HG03039 (cell line): Measurements from ENCODE around the gene DNAJC7.
"Not testable (repeated sequence)": the region's sequence is repeated elsewhere in the genome, so short reads cannot be mapped to it uniquely, and the experiment has no call there.

Experiments
- ATAC-seq: cut with Tn5 transposase; IDR thresholded peaks from one replicate; pipeline ENCODE4 v1.9.1; 2021; ENCODE audit warnings: mild to moderate bottlenecking, moderate library complexity; ENCODE audit not compliant: unreplicated experiment

The DNAJC7 gene

DNA sequence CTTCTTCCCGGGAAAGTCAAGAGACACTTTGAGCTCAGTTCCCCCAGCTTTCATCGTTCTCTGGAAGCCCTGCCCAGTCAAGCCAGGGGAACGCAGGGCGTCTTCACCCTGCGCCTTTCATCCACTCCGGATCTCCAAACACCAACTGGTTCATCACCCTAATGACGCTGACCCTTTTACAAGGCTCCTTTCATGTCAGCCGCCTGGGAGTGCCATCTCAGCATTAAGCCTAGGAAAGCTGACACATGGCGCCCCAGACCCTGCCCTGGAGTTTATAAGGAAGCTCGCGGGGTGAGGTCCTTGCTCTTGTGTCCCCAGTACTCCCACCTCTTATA is 594 bp upstream of the DNAJC7 start:
- ATAC-seq = peak; percentile 6

DNA sequence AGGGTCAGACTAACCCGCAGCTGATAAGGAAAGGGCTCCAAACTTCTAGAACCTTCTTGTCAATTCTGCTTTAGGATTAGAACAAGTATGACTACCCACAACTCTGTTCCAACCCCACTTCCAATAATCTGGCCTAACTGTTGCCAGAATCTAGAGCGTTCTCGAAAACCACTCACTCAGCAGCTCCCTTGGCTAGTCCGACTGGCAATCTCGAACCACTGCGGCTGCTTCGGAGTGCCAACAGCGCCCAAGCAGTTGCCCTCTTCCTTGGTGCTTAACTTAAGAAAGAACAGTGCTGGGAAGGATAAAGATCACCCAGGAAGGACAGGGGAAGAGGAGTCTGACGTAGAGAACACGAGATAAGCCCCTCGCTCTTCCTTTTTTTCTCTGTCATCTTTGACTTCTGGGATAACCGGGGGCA is 818 bp downstream of the DNAJC7 start:
- ATAC-seq = no peak

GRCh38 chr17:42013740-42014139 is 3.5 kb downstream of the DNAJC7 start:
- ATAC-seq = not testable (repeated sequence)

DNA sequence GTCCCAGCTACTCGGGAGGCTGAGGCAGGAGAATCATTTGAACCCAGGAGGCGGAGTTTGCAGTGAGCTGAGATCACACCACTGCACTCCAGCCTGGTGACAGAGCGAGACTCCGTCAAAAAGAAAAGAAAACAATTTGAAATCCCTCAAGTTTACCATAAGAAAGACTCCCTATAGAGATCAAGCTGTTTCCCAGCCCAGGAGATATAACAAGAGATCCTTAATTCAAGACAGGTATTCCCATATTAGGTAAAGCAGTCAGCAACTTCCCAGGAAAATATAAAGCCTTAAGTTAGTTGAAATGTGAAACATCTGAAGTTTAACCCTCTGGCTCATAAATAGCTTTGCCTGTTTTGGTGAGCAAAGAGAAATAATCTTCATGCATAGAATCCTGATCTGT is 4.9 kb downstream of the DNAJC7 start:
- ATAC-seq = not testable (repeated sequence)

DNA sequence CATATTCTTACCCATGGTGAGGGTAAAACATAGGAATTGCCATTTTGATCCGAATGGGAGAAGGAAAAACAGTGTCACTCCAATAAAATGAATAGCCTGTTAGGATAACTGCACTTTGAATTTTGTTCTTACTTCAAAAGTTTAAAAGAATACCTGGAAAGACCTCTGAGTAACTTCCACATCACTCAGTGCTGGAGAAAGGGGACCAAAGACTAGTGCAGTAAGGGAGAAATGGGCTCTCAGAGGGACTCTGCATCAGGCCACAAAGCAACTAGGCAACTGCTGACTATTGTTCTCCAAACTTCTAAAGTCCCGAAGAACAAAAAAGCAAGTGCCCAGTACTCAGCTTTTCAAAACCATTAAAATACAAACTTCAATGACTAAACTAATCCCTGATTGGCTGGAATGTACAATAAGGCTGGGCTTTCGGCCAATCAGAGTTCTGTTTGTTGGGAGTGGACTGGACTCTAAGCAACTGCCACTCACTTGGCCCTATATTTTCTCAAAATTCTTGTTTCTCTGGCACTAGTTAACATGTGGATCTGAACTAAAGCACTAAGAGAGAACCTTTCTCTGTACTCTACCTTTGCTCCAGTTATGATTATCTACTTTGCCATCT is 6.2 kb downstream of the DNAJC7 start:
- ATAC-seq = no peak

GRCh38 chr17:42010266-42010680 is 7.0 kb downstream of the DNAJC7 start:
- not testable (repeated sequence) for ATAC-seq

DNA sequence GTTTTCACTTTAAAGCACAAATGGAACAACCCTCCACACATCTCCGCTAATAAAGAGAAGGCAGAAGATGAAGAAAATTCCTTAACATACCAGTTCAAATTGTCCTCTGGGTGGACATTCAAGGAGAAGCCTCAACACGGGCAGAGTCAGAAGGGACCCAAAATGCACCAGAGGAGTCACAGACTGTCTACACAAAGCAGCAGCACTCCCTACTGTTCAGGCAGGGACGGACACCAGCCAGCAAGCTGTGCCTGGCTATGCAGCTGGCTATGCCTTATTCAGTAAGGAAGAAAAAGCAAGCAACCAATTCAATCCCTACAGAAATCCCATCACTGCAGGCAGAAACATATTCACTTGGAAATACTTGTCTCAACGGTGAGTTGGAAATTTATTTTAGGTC is 8.1 kb downstream of the DNAJC7 start:
- ATAC-seq = no peak

DNA sequence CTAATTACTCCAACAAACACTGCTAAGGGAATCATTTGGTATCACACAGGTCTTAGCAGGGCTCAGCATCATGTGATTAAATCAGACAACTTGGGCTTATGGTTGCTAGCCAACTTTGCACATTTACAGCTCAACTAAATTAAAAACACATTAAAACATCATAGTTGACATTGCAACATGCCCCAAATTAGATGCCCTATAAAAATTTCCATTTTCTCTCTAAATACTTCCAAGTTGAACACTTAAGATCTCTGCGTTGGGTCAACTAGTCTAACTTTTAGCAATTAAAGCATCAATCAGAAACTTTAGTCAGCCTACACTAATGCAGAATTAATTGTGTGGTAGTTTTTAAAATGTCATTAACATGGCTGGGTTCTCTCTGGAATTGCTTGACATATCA is 12.1 kb downstream of the DNAJC7 start:
- no peak for ATAC-seq

DNA sequence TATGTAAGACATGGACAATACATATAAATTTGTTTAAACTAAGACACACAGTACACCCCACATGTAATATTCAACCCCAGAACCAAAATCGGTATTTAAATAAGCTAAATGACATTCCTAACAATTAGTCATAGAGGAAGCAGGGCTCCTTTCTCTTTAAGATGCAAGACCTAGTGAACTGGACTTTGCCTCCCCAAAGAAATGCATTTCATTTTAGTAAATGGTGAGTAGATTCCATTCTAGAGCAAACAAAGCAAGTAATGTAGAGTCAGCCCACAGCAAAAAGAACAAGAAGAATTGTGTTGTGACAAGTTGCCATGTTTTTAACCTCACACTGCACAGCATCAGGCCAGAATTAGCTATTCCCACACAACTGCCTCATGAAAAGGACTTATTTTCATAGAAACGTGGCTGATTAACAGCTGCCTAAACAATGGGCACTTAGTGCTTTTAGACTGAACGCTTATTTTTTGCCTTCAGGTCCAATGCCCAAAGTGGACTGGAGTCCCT is 14.4 kb downstream of the DNAJC7 start:
- no peak for ATAC-seq

- ATAC-seq = no peak
These were observed 15.0 kb downstream of the DNAJC7 start for GRCh38 chr17:42002175-42002791.

DNA sequence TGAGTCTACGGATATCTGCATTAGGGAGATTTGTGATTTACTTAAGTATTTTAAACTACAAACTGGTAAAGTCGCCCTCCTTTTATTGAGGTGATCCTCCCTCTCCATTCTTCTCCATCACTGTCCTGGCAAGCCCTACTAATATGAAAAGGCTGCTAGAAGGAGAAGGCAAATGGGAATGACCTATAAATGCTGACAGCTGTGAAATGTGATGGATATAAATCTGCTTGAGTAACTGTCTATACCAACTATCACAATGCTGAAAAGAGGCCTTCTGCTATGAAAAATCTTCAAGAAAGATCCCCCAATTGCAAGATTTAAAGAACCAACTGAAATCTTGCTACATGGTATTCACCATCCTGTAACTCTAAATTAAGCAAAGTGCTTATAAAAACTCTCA is 15.5 kb downstream of the DNAJC7 start:
- ATAC-seq = no peak

DNA sequence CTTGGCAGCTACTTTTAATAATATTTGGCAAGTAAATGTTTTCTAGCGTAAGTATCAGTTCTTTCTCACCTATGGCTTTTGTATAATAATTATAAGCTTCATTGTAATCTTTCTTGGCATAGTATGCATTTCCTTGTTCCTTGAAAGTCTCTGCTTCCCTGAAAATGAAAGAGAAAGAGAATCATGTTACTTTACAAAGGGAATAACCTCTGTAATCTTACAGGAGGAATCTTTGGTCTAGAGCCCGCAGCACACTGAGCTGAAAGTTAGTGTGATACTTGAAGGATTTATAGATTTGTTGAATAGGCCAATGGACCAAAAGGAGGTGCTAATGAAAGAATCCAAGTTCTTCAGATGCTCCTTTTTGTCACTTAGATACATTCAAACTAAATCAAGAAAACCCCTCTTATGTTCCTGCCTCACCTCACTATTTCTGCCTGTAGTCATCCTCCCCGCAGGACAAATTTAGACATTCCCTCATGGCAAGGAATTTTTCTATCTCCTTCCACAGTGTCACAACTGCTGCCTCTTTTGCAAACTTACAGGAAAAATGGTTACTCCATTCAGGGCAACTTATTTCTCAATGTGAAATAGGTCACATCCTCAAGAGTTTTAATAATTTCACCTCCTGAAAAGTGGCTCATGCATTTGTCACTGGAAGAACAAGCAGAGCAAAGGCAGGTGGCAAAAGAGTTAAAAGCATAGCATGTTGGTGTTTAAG is 16.7 kb downstream of the DNAJC7 start:
- no peak for ATAC-seq

- no peak for ATAC-seq
These were observed 18.7 kb downstream of the DNAJC7 start for GRCh38 chr17:41998497-41998896.

GRCh38 chr17:41996855-41997164 is 20.4 kb downstream of the DNAJC7 start:
- ATAC-seq = no peak

DNA sequence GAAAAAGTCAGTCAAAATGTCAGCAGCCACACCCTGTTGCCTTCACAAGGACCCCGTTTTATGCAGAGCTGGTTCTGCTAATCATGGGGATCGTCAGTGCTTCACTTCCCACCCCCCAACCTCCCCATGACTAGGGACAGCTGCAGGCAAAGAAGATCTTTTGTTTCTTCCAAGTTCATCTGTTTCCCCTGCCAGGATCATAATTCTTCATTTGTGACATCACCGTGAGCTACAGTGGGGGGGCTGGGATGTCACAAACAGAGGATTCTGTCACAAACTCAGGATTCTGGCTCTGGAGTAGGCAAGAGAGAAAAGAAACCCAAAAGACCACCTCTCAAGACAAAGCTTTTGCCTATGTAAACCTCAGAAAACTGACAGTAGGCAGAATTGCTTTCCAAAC is 24.7 kb downstream of the DNAJC7 start:
- ATAC-seq = no peak

DNA sequence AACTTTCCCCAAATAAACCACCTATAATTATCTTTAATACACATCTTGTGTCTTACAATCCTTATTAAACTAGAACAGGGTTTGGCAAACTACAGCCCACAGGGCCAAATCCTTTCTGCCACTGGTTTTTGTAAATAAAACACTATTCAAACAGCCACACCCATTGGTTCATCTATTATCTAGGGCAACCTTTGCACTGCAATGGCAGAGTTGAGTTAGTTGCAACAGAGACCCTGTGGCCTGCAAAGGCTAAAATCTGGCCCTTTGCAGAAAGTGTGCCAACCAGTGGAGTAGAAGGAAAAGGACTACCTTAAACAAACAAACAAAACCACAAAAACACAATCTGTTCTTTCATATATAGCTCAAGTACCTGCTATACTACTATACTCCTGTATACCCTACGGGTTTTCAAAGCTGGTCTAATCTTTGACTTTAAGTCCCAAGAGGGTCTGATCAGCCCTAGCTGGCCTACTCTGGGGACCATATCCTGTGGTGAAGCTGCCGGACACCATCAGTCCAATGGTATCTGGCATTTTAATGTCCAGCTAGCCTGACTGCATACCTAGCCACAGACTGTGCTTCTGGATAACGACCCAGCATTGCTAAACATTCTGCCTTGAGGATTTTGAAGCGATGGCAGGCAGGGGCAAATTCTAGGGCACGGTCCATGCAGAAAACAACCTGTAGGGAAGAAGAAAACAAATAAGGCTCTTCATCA is 27.4 kb downstream of the DNAJC7 start:
- no peak for ATAC-seq

GRCh38 chr17:41988418-41988817 is 28.8 kb downstream of the DNAJC7 start:
- ATAC-seq = no peak

- no peak for ATAC-seq
These were observed 29.6 kb downstream of the DNAJC7 start for GRCh38 chr17:41987642-41988041.

- ATAC-seq = no peak
These were observed 30.6 kb downstream of the DNAJC7 start for GRCh38 chr17:41986634-41987033.

- no peak for ATAC-seq
These were observed 31.3 kb downstream of the DNAJC7 start for GRCh38 chr17:41985919-41986318.

DNA sequence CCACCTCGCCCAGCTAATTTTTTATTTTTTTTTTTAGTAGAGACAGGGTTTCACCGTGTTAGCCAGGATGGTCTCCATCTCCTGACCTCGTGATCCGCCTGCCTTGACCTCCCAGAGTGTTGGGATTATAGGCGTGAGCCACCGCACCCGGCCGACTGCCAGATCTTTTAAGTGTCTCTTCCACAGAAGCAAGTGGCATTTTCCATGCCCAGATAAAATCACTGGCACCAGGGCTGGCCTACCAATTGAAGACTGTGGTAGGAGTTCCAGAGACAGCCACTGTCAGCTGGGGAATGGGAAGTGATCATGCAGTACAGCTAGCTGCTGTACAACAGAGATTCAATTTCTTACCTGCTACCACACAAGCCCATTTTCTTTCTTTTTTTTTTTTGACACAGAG is 32.8 kb downstream of the DNAJC7 start:
- no peak for ATAC-seq
